Mesothelial cell of epicardium (in vitro differentiated cells): Measurements from ENCODE around the gene CA5A. TPM values are rescaled to one million over a fixed set of nuclear protein-coding genes. Genes with fewer than 3 reads are reported as not detected.

ENCODE experiments used
- DNase-seq, 2 experiments: peaks; one replicate each; pipeline ENCODE4 v3.0.0; 2021; ENCODE audit warnings: low spot score in 2 of 2; ENCODE audit not compliant: unreplicated experiment in 2 of 2
- H3K27ac Mint-ChIP-seq: 2 replicates; pipeline ENCODE4 v1.8.0; 2021; ENCODE audit warnings: mixed read lengths
- H3K27me3 Mint-ChIP-seq: 2 replicates; pipeline ENCODE4 v1.8.0; 2021; ENCODE audit warnings: low read depth, mixed read lengths
- H3K36me3 Mint-ChIP-seq: 2 replicates; pipeline ENCODE4 v1.8.0; 2021; ENCODE audit warnings: mixed read lengths
- H3K4me1 Mint-ChIP-seq: 2 replicates; pipeline ENCODE4 v1.8.0; 2021; ENCODE audit warnings: mixed read lengths
- H3K4me3 Mint-ChIP-seq: 2 replicates; pipeline ENCODE4 v1.8.0; 2021; ENCODE audit warnings: mild to moderate bottlenecking, moderate library complexity, mixed read lengths
- H3K9me3 Mint-ChIP-seq: 2 replicates; pipeline ENCODE4 v1.8.0; 2021; ENCODE audit warnings: mixed read lengths
- CTCF ChIP-seq: fragments of 200-600 bp; sonication (generic); IDR thresholded peaks from one replicate; pipeline ENCODE4 v1.5.0; 2021; ENCODE audit warnings: antibody characterized with exemption; ENCODE audit not compliant: unreplicated experiment
- total RNA-seq: library from RNA; stranded (reverse); gene quantifications from 3 replicates; pipeline ENCODE4 v1.2.1, GENCODE V29; 2021

Gene CA5A
- total RNA-seq, 1 donor from 2014 or later, result not detected

- peaks cover 3% of the 10 kb centered on the region for H3K27me3 Mint-ChIP-seq
- DNase-seq, result no peak
Observed at GRCh38 chr16:87924041-87924810, 12.1 kb downstream of the CA5A start.

GRCh38 chr16:87922250-87922871 is 14.0 kb downstream of the CA5A start:
- Mint-ChIP-seq H3K9me3 (no peaks in the 10 kb centered on the region), H3K27me3 (peaks cover 3% of the 10 kb centered on the region), H3K4me1 (peaks cover 22% of the 10 kb centered on the region), H3K4me3 (no peak overlapping the region), H3K36me3 (no peaks in the 10 kb centered on the region), H3K27ac (no peak overlapping the region)
- DNase-seq, result no peak
- no peak for TF ChIP-seq CTCF

More at GRCh38 chr16:87924041-87924810, 12.1 kb downstream of the CA5A start:
- Mint-ChIP-seq H3K36me3 (no peaks in the 10 kb centered on the region), H3K9me3 (no peaks in the 10 kb centered on the region), H3K27ac (peak overlapping the region; percentile 6), H3K4me3 (no peak overlapping the region), H3K4me1 (peaks cover 14% of the 10 kb centered on the region)
- no peak for TF ChIP-seq CTCF

- Mint-ChIP-seq H3K36me3 (no peaks in the 10 kb centered on the region), H3K4me1 (peaks cover 21% of the 10 kb centered on the region), H3K4me3 (no peak overlapping the region), H3K27ac (no peak overlapping the region), H3K9me3 (no peaks in the 10 kb centered on the region), H3K27me3 (peaks cover 2% of the 10 kb centered on the region)
- TF ChIP-seq CTCF, result no peak
- DNase-seq, result no peak
Observed at GRCh38 chr16:87921236-87921773, 15.0 kb downstream of the CA5A start.

GRCh38 chr16:87919681-87919994 is 16.7 kb downstream of the CA5A start:
- DNase-seq, result no peak
- TF ChIP-seq CTCF, result no peak
- Mint-ChIP-seq H3K27ac (no peak overlapping the region), H3K36me3 (no peaks in the 10 kb centered on the region), H3K27me3 (no peaks in the 10 kb centered on the region), H3K4me3 (no peak overlapping the region), H3K4me1 (peaks cover 11% of the 10 kb centered on the region), H3K9me3 (no peaks in the 10 kb centered on the region)

- no peaks in the 10 kb centered on the region for H3K36me3 Mint-ChIP-seq
Observed at GRCh38 chr16:87918866-87919680, 17.3 kb downstream of the CA5A start.

More at GRCh38 chr16:87918866-87919680, 17.3 kb downstream of the CA5A start:
- H3K9me3 Mint-ChIP-seq, result no peaks in the 10 kb centered on the region
- no peak overlapping the region for H3K27ac Mint-ChIP-seq
- H3K4me3 Mint-ChIP-seq, result no peak overlapping the region
- H3K4me1 Mint-ChIP-seq, result peaks cover 8% of the 10 kb centered on the region
- TF ChIP-seq CTCF, result no peak
- no peak for DNase-seq
- H3K27me3 Mint-ChIP-seq, result no peaks in the 10 kb centered on the region
